A549 (cell line): ENCODE data around the gene RANBP3.
"Not testable (repeated sequence)": the region's sequence is repeated elsewhere in the genome, so short reads cannot be mapped to it uniquely, and the experiment has no call there.

Experiments used
- CTCF ChIP-seq: fragments of >200 bp; sonication (Bioruptor Twin); formaldehyde crosslinking; IDR thresholded peaks from 3 replicates; pipeline ENCODE4 v1.5.1; 2016
- JUNB ChIP-seq: fragments of >200 bp; sonication (Bioruptor Twin); formaldehyde crosslinking; IDR thresholded peaks from 2 replicates; pipeline ENCODE4 v1.6.1; 2016
- MAX ChIP-seq: IDR thresholded peaks from 2 replicates; pipeline ENCODE4 v1.6.1; 2012
- POLR2AphosphoS2 ChIP-seq: conservative IDR thresholded peaks from 2 replicates; pipeline ENCODE4 v1.6.1; 2012; ENCODE audit warnings: low read length, improper control_type of control experiment, inconsistent platforms

GRCh38 chr19:5884065-5884811 lies 93.7 kb downstream of the RANBP3 start:
- not testable (repeated sequence) for TF ChIP-seq CTCF, POLR2AphosphoS2, MAX, JUNB
